Karpas-422 (cell line): Measurements from ENCODE around the gene GREM1. TPM values are rescaled to one million over a fixed set of nuclear protein-coding genes. Genes with fewer than 3 reads are reported as not detected.

ENCODE experiments used
- DNase-seq: peaks from one replicate; pipeline ENCODE4 v3.0.0-alpha.2; 2015
- H2AFZ ChIP-seq: fragments of 200-600 bp; sonication (generic); 2 replicates; pipeline ENCODE4 v1.6.1; 2014; ENCODE audit warnings: antibody characterized with exemption, low read length, mixed read lengths
- H3K27ac ChIP-seq: fragments of 200-600 bp; sonication (generic); 2 replicates; pipeline ENCODE4 v1.5.1; 2014; ENCODE audit warnings: mild to moderate bottlenecking, low read length, moderate library complexity
- H3K27me3 ChIP-seq: fragments of 200-600 bp; sonication (generic); 2 replicates; pipeline ENCODE4 v1.6.1; 2014; ENCODE audit warnings: low read length, mixed read lengths
- H3K36me3 ChIP-seq: fragments of 200-600 bp; sonication (generic); 2 replicates; pipeline ENCODE4 v1.6.1; 2014; ENCODE audit warnings: low read length, mixed read lengths; ENCODE audit not compliant: insufficient read depth
- H3K4me1 ChIP-seq: fragments of 200-600 bp; sonication (generic); 2 replicates; pipeline ENCODE4 v1.6.1; 2014; ENCODE audit warnings: mild to moderate bottlenecking, low read length, mixed read lengths
- H3K4me2 ChIP-seq: fragments of 200-600 bp; sonication (generic); 2 replicates; pipeline ENCODE4 v1.6.1; 2014; ENCODE audit warnings: low read length, low read depth, mild to moderate bottlenecking; ENCODE audit not compliant: poor library complexity, severe bottlenecking
- H3K4me3 ChIP-seq: fragments of 200-600 bp; sonication (generic); 2 replicates; pipeline ENCODE4 v1.5.1; 2014; ENCODE audit warnings: mild to moderate bottlenecking, antibody characterized with exemption, low read length, mixed read lengths
- H3K79me2 ChIP-seq: fragments of 200-600 bp; sonication (generic); 2 replicates; pipeline ENCODE4 v1.6.1; 2014; ENCODE audit warnings: mild to moderate bottlenecking, low read length, mixed read lengths
- H3K9ac ChIP-seq: fragments of 200-600 bp; sonication (generic); 2 replicates; pipeline ENCODE4 v1.6.0; 2014; ENCODE audit warnings: low read length
- H3K9me2 ChIP-seq: fragments of 200-600 bp; sonication (generic), shearing (Covaris generic); replicated peaks from 2 replicates; pipeline ENCODE4 v1.6.0; 2014; ENCODE audit warnings: mild to moderate bottlenecking, low read length, moderate library complexity; ENCODE audit not compliant: insufficient read depth
- H3K9me3 ChIP-seq: fragments of 300-700, 200-600 bp; sonication (generic); 2 replicates; pipeline ENCODE4 v1.6.1; 2014; ENCODE audit warnings: low read length, mixed read lengths
- H4K20me1 ChIP-seq: fragments of 200-600 bp; sonication (generic); 2 replicates; pipeline ENCODE4 v1.6.1; 2014; ENCODE audit warnings: mild to moderate bottlenecking, antibody characterized with exemption, low read length, low read depth; ENCODE audit not compliant: insufficient read depth
- total RNA-seq: library from RNA; depleted of rRNA; stranded (reverse); fragments of >200 nt; shearing (Covaris generic); gene quantifications from 2 replicates; pipeline ENCODE4 v1.2.3, GENCODE V29; 2014; ENCODE audit warnings: low replicate concordance

The GREM1 gene
- total RNA-seq, 1 experiment from 2014 or later, result not detected

- no peak for DNase-seq
- H3K36me3 ChIP-seq, result no peaks in the 10 kb centered on the region
- H3K9me2 ChIP-seq, result no peaks in the 10 kb centered on the region
- H3K9me3 ChIP-seq, result no peaks in the 10 kb centered on the region
- no peak overlapping the region for H3K4me3 ChIP-seq
- no peak overlapping the region for H3K4me2 ChIP-seq
- no peak overlapping the region for H3K9ac ChIP-seq
- no peak overlapping the region for H2AFZ ChIP-seq
- no peaks in the 10 kb centered on the region for H4K20me1 ChIP-seq
- H3K4me1 ChIP-seq, result no peaks in the 10 kb centered on the region
- no peak overlapping the region for H3K27ac ChIP-seq
- no peaks in the 10 kb centered on the region for H3K27me3 ChIP-seq
- no peaks in the 10 kb centered on the region for H3K79me2 ChIP-seq
These were observed 13.3 kb upstream of the GREM1 start for GRCh38 chr15:32704395-32704981.

GRCh38 chr15:32705446-32705845 lies 12.4 kb upstream of the GREM1 start:
- H3K9ac ChIP-seq, result no peak overlapping the region
- H3K27ac ChIP-seq, result no peak overlapping the region
- H4K20me1 ChIP-seq, result no peaks in the 10 kb centered on the region
- no peaks in the 10 kb centered on the region for H3K36me3 ChIP-seq
- H3K4me1 ChIP-seq, result no peaks in the 10 kb centered on the region
- H3K4me3 ChIP-seq, result no peak overlapping the region
- no peak for DNase-seq
- no peak overlapping the region for H2AFZ ChIP-seq
- H3K27me3 ChIP-seq, result no peaks in the 10 kb centered on the region
- H3K9me3 ChIP-seq, result no peaks in the 10 kb centered on the region
- H3K9me2 ChIP-seq, result no peaks in the 10 kb centered on the region
- no peaks in the 10 kb centered on the region for H3K79me2 ChIP-seq
- H3K4me2 ChIP-seq, result no peak overlapping the region

DNA sequence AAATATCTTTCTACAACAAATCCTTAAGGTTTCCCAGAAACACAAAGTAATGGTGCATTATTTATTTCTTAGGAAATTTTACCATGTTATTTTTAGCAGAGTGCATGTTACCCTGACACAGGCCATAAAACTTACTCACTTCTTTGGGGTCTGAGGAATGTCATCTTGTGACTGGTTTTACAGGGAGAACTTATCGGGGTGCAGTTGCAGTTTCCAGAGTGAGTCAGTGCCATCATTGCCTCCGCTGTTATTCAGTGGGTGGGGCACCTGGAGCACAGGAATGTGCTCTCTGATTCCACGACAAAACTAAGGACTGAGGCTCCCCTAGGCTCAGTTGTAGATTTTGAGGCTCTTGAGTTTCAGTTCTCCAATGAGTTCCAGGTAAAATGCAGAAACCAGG lies 11.1 kb upstream of the GREM1 start:
- no peak overlapping the region for H3K4me3 ChIP-seq
- H3K4me2 ChIP-seq, result no peak overlapping the region
- H3K4me1 ChIP-seq, result no peaks in the 10 kb centered on the region
- H3K9ac ChIP-seq, result no peak overlapping the region
- H3K27ac ChIP-seq, result no peak overlapping the region
- H3K79me2 ChIP-seq, result no peaks in the 10 kb centered on the region
- no peaks in the 10 kb centered on the region for H3K27me3 ChIP-seq
- H3K9me3 ChIP-seq, result no peaks in the 10 kb centered on the region
- no peaks in the 10 kb centered on the region for H3K9me2 ChIP-seq
- H4K20me1 ChIP-seq, result no peaks in the 10 kb centered on the region
- no peak for DNase-seq
- no peak overlapping the region for H2AFZ ChIP-seq
- H3K36me3 ChIP-seq, result no peaks in the 10 kb centered on the region

- H3K4me3 ChIP-seq, result no peak overlapping the region
- H3K4me1 ChIP-seq, result no peaks in the 10 kb centered on the region
- H3K4me2 ChIP-seq, result no peak overlapping the region
- no peaks in the 10 kb centered on the region for H3K9me2 ChIP-seq
- H2AFZ ChIP-seq, result no peak overlapping the region
- no peaks in the 10 kb centered on the region for H4K20me1 ChIP-seq
- H3K27ac ChIP-seq, result no peak overlapping the region
- DNase-seq, result no peak
- no peak overlapping the region for H3K9ac ChIP-seq
- H3K79me2 ChIP-seq, result no peaks in the 10 kb centered on the region
- no peaks in the 10 kb centered on the region for H3K9me3 ChIP-seq
- H3K36me3 ChIP-seq, result no peaks in the 10 kb centered on the region
- H3K27me3 ChIP-seq, result no peaks in the 10 kb centered on the region
These were observed 10.4 kb upstream of the GREM1 start for GRCh38 chr15:32707436-32707835.

DNA sequence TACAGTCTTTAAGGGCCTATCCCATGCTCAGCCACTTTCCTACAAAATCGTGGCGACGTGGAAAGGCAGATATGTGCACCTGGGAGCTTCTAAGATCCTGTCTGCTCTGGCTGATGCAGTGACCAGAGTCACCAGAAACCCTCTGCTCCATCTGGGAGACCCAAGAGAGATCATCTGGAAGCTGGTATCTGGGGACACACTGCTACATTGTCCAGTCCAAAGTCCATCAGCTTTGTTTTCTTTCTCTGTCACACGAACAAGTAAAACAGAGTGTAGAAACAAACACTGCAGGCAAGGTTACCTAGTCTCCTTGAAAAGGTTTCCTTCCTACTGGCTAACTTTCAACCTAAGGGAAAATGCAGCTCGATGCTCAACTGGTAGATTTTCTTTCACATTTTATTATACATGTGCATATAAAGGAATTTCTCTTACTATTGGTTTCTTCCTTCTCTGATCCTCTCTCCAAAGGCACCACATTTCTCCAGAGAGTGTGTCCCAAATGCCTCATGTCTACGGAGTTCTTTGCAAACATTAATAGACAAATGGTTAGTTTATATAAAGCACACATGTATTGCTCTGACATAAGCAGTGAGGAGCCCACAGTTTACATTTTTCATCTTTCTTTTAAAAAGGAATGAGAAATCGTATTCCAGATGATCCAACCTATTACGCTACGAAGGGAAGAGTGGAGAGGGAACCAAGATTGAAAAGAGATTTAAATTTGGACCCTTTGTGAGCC lies 8.3 kb upstream of the GREM1 start:
- H3K9me3 ChIP-seq, result no peaks in the 10 kb centered on the region
- H4K20me1 ChIP-seq, result no peaks in the 10 kb centered on the region
- no peaks in the 10 kb centered on the region for H3K27me3 ChIP-seq
- no peaks in the 10 kb centered on the region for H3K4me1 ChIP-seq
- no peaks in the 10 kb centered on the region for H3K9me2 ChIP-seq
- DNase-seq, result no peak
- no peak overlapping the region for H3K4me2 ChIP-seq
- H3K79me2 ChIP-seq, result no peaks in the 10 kb centered on the region
- no peak overlapping the region for H3K27ac ChIP-seq
- H2AFZ ChIP-seq, result no peak overlapping the region
- H3K9ac ChIP-seq, result no peak overlapping the region
- H3K36me3 ChIP-seq, result no peaks in the 10 kb centered on the region
- no peak overlapping the region for H3K4me3 ChIP-seq

- DNase-seq, result no peak
- Histone ChIP-seq H3K27me3 (no peaks in the 10 kb centered on the region), H3K4me2 (no peak overlapping the region)
These were observed 2.5 kb upstream of the GREM1 start for GRCh38 chr15:32715276-32715675.

DNA sequence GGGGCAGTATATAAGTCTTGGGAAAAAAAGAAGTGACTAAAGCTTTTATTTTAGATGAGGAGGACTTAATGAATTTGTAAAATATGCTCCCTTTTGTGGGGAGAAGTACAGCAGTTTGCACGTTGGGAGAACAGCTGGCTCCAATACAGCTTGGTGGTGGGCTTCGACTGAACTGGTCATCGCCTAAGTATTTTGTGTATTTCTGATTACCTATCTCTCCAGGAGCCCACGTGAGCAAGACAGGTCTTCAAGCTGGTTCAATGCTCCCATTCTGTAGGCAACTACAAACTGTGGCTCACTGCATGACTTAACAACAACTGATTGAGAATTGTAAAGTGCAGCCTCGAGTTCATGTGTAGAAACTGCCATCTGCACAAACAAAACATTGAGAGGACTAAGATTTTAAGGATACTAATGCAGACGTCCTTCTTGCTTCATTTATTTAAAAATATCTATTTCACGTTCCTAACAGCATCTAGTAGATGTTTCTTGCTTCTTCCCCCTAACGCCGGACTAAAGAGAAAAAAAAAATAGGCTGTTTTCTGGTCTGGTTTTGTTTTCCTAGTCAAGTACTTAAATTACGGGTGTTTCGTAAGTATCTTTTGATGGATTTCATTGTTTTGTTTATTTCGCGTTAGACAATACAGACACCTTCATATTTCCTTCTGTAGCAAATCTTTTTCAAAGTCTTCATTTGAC lies 1.4 kb upstream of the GREM1 start:
- Histone ChIP-seq H3K36me3 (no peaks in the 10 kb centered on the region), H3K9ac (no peak overlapping the region), H3K4me2 (no peak overlapping the region), H3K79me2 (no peaks in the 10 kb centered on the region), H3K9me2 (no peaks in the 10 kb centered on the region), H3K9me3 (no peaks in the 10 kb centered on the region), H3K4me1 (no peaks in the 10 kb centered on the region), H3K4me3 (no peak overlapping the region), H2AFZ (no peak overlapping the region), H3K27me3 (no peaks in the 10 kb centered on the region), H4K20me1 (no peaks in the 10 kb centered on the region), H3K27ac (no peak overlapping the region)
- no peak for DNase-seq

More at GRCh38 chr15:32715276-32715675, 2.5 kb upstream of the GREM1 start:
- Histone ChIP-seq H3K9ac (no peak overlapping the region), H3K36me3 (no peaks in the 10 kb centered on the region), H3K4me1 (no peaks in the 10 kb centered on the region), H2AFZ (no peak overlapping the region), H3K9me2 (no peaks in the 10 kb centered on the region), H3K9me3 (no peaks in the 10 kb centered on the region), H4K20me1 (no peaks in the 10 kb centered on the region), H3K4me3 (no peak overlapping the region), H3K79me2 (no peaks in the 10 kb centered on the region), H3K27ac (no peak overlapping the region)

- H3K27ac ChIP-seq, result no peak overlapping the region
- H3K4me3 ChIP-seq, result no peak overlapping the region
- no peak overlapping the region for H3K4me2 ChIP-seq
- no peaks in the 10 kb centered on the region for H3K36me3 ChIP-seq
- H4K20me1 ChIP-seq, result no peaks in the 10 kb centered on the region
- no peak for DNase-seq
- no peak overlapping the region for H3K9ac ChIP-seq
- H2AFZ ChIP-seq, result no peak overlapping the region
- no peaks in the 10 kb centered on the region for H3K4me1 ChIP-seq
- H3K9me3 ChIP-seq, result no peaks in the 10 kb centered on the region
- H3K9me2 ChIP-seq, result no peaks in the 10 kb centered on the region
- H3K79me2 ChIP-seq, result no peaks in the 10 kb centered on the region
- H3K27me3 ChIP-seq, result no peaks in the 10 kb centered on the region
These were observed 834 bp upstream of the GREM1 start for GRCh38 chr15:32716915-32717425.
